ENCODE measurements around the gene CELA3A.

DNA sequence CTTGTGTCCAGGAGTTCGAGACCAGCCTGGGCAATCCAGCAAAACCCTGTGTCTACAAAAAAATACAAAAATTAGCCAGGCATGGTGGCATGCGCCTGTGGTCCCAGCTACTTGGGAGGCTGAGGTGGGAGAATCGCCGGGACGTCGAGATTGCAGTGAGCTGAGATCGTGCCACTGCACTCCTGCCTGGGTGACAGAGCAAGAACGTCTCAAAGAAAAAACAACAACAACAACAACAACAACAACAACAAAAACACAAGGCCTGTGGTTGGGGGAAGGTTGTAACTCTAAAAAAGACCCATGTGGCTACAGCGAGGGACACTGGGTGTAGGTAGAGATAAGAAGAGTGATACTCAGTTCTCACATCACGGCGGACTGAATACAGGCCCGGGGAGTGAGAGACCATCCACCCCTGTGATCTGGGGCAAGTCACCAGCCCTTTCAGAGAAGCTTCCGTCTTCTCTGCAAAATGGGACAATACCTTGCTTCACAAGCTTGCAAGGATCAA, 50.2 kb downstream of the CELA3A start:
- TF ChIP-seq POLR2AphosphoS5 (IDR thresholded peaks at IDR 0.05; ENCODE audit: low read depth, low read length) = no peak
- TF ChIP-seq, protein P1, sequence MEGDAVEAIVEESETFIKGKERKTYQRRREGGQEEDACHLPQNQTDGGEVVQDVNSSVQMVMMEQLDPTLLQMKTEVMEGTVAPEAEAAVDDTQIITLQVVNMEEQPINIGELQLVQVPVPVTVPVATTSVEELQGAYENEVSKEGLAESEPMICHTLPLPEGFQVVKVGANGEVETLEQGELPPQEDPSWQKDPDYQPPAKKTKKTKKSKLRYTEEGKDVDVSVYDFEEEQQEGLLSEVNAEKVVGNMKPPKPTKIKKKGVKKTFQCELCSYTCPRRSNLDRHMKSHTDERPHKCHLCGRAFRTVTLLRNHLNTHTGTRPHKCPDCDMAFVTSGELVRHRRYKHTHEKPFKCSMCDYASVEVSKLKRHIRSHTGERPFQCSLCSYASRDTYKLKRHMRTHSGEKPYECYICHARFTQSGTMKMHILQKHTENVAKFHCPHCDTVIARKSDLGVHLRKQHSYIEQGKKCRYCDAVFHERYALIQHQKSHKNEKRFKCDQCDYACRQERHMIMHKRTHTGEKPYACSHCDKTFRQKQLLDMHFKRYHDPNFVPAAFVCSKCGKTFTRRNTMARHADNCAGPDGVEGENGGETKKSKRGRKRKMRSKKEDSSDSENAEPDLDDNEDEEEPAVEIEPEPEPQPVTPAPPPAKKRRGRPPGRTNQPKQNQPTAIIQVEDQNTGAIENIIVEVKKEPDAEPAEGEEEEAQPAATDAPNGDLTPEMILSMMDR (IDR thresholded peaks at IDR 0.05; ENCODE audit: control extremely low read depth in 1 of 3, insufficient read depth in 1 of 3, low read depth in 1 of 3, low read length in 3 of 3) = no peak
- TF ChIP-seq, protein P2, sequence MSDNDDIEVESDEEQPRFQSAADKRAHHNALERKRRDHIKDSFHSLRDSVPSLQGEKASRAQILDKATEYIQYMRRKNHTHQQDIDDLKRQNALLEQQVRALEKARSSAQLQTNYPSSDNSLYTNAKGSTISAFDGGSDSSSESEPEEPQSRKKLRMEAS (IDR thresholded peaks at IDR 0.05) = no peak
- TF ChIP-seq, protein P3, sequence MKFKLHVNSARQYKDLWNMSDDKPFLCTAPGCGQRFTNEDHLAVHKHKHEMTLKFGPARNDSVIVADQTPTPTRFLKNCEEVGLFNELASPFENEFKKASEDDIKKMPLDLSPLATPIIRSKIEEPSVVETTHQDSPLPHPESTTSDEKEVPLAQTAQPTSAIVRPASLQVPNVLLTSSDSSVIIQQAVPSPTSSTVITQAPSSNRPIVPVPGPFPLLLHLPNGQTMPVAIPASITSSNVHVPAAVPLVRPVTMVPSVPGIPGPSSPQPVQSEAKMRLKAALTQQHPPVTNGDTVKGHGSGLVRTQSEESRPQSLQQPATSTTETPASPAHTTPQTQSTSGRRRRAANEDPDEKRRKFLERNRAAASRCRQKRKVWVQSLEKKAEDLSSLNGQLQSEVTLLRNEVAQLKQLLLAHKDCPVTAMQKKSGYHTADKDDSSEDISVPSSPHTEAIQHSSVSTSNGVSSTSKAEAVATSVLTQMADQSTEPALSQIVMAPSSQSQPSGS (IDR thresholded peaks at IDR 0.05; ENCODE audit: low read length) = no peak
- TF ChIP-seq, protein P4, sequence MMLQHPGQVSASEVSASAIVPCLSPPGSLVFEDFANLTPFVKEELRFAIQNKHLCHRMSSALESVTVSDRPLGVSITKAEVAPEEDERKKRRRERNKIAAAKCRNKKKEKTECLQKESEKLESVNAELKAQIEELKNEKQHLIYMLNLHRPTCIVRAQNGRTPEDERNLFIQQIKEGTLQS (IDR thresholded peaks at IDR 0.05; ENCODE audit: insufficient read depth, low read depth, low read length) = no peak
- no peak for TF ChIP-seq RAD21 (IDR thresholded peaks at IDR 0.05 in 1 of 2, conservative IDR thresholded peaks at IDR 0.05 in 1 of 2; ENCODE audit: low read depth in 2 of 2, low read length in 2 of 2)
